Activated naive CD4-positive, alpha-beta T cell treated with anti-CD3 and anti-CD28 coated beads, Interleukin-2, amount 50 U/mL, for 24 hours (primary cell): ENCODE results near the gene PGBD5.
A peak's percentile ranks its signal among the peaks of the same experiment; 100 is the strongest.
"Not testable (repeated sequence)": the region's sequence is repeated elsewhere in the genome, so short reads cannot be mapped to it uniquely, and the experiment has no call there.

ENCODE experiments used
- H3K27ac Mint-ChIP-seq: one replicate; pipeline ENCODE4 v1.8.0; 2021; ENCODE audit warnings: mild to moderate bottlenecking, mixed read lengths
- H3K27me3 Mint-ChIP-seq: one replicate; pipeline ENCODE4 v1.8.0; 2021; ENCODE audit warnings: mixed read lengths
- H3K36me3 Mint-ChIP-seq: one replicate; pipeline ENCODE4 v1.8.0; 2021; ENCODE audit warnings: mixed read lengths
- H3K4me1 Mint-ChIP-seq: one replicate; pipeline ENCODE4 v1.8.0; 2021; ENCODE audit warnings: mixed read lengths
- H3K4me3 Mint-ChIP-seq: one replicate; pipeline ENCODE4 v1.8.0; 2021; ENCODE audit warnings: mild to moderate bottlenecking, mixed read lengths
- H3K9me3 Mint-ChIP-seq: one replicate; pipeline ENCODE4 v1.8.0; 2021; ENCODE audit warnings: mixed read lengths

Gene PGBD5

GRCh38 chr1:230426246-230427093 is at the start of gene PGBD5:
TSS of gene PGBD5 (minus strand) at chr1:230426332. CDS start at chr1:230425928, 404 bp downstream.
- H3K27me3 Mint-ChIP-seq = peaks cover 54% of the 10 kb centered on the region

GRCh38 chr1:230474924-230475323 is 48.8 kb upstream of the PGBD5 start:
- not testable (repeated sequence) for H3K4me1 Mint-ChIP-seq, H3K36me3 Mint-ChIP-seq, H3K4me3 Mint-ChIP-seq, H3K27ac Mint-ChIP-seq
- H3K9me3 Mint-ChIP-seq = peaks cover 12% of the 10 kb centered on the region
- H3K27me3 Mint-ChIP-seq = peaks cover 34% of the 10 kb centered on the region

More at GRCh38 chr1:230426246-230427093, at the start of gene PGBD5:
- peaks cover 7% of the 10 kb centered on the region for H3K9me3 Mint-ChIP-seq
- H3K27ac Mint-ChIP-seq = peak within 1 kb of the TSS; percentile 14
- H3K36me3 Mint-ChIP-seq = peaks cover 2% of the 10 kb centered on the region
- peaks cover 15% of the 10 kb centered on the region for H3K4me1 Mint-ChIP-seq
- peak within 1 kb of the TSS; percentile 72 for H3K4me3 Mint-ChIP-seq

GRCh38 chr1:230470750-230471149 is 44.6 kb upstream of the PGBD5 start:
- peaks cover 14% of the 10 kb centered on the region for H3K9me3 Mint-ChIP-seq
- H3K4me1 Mint-ChIP-seq, H3K27ac Mint-ChIP-seq, H3K36me3 Mint-ChIP-seq, H3K4me3 Mint-ChIP-seq: not testable (repeated sequence)
- H3K27me3 Mint-ChIP-seq = peaks cover 20% of the 10 kb centered on the region

- no peaks in the 10 kb centered on the region for H3K4me1 Mint-ChIP-seq
- H3K27ac Mint-ChIP-seq = peak overlapping the region; percentile 14
Measured at GRCh38 chr1:230469271-230469670, 43.1 kb upstream of the PGBD5 start.

GRCh38 chr1:230465691-230466090 is 39.6 kb upstream of the PGBD5 start:
- Mint-ChIP-seq H3K27ac (no peak overlapping the region), H3K27me3 (peaks cover 5% of the 10 kb centered on the region), H3K4me3 (no peak overlapping the region), H3K9me3 (peaks cover 9% of the 10 kb centered on the region), H3K36me3 (no peaks in the 10 kb centered on the region), H3K4me1 (no peaks in the 10 kb centered on the region)

More at GRCh38 chr1:230469271-230469670, 43.1 kb upstream of the PGBD5 start:
- Mint-ChIP-seq H3K9me3 (peaks cover 14% of the 10 kb centered on the region), H3K4me3 (no peak overlapping the region), H3K27me3 (peaks cover 15% of the 10 kb centered on the region), H3K36me3 (no peaks in the 10 kb centered on the region)

- Mint-ChIP-seq H3K27ac (no peak overlapping the region), H3K4me3 (no peak overlapping the region), H3K27me3 (peaks cover 12% of the 10 kb centered on the region)
Measured at GRCh38 chr1:230464671-230465070, 38.5 kb upstream of the PGBD5 start.

GRCh38 chr1:230463760-230464159 is 37.6 kb upstream of the PGBD5 start:
- Mint-ChIP-seq H3K4me1 (no peaks in the 10 kb centered on the region), H3K36me3 (no peaks in the 10 kb centered on the region), H3K27ac (no peak overlapping the region), H3K9me3 (no peaks in the 10 kb centered on the region), H3K27me3 (peaks cover 12% of the 10 kb centered on the region), H3K4me3 (no peak overlapping the region)

More at GRCh38 chr1:230464671-230465070, 38.5 kb upstream of the PGBD5 start:
- no peaks in the 10 kb centered on the region for H3K36me3 Mint-ChIP-seq
- peaks cover 6% of the 10 kb centered on the region for H3K9me3 Mint-ChIP-seq
- no peaks in the 10 kb centered on the region for H3K4me1 Mint-ChIP-seq

- Mint-ChIP-seq H3K9me3 (no peaks in the 10 kb centered on the region), H3K27ac (no peak overlapping the region), H3K27me3 (peaks cover 12% of the 10 kb centered on the region), H3K4me3 (no peak overlapping the region), H3K4me1 (no peaks in the 10 kb centered on the region), H3K36me3 (no peaks in the 10 kb centered on the region)
Measured at GRCh38 chr1:230463326-230463725, 37.2 kb upstream of the PGBD5 start.

GRCh38 chr1:230459465-230459864 is 33.3 kb upstream of the PGBD5 start:
- Mint-ChIP-seq H3K27ac (no peak overlapping the region), H3K27me3 (peaks cover 15% of the 10 kb centered on the region), H3K4me3 (no peak overlapping the region), H3K9me3 (no peaks in the 10 kb centered on the region), H3K4me1 (no peaks in the 10 kb centered on the region), H3K36me3 (no peaks in the 10 kb centered on the region)

- no peak overlapping the region for H3K27ac Mint-ChIP-seq
- no peak overlapping the region for H3K4me3 Mint-ChIP-seq
- H3K27me3 Mint-ChIP-seq = peaks cover 15% of the 10 kb centered on the region
- H3K4me1 Mint-ChIP-seq = no peaks in the 10 kb centered on the region
- H3K9me3 Mint-ChIP-seq = no peaks in the 10 kb centered on the region
- no peaks in the 10 kb centered on the region for H3K36me3 Mint-ChIP-seq
Measured at GRCh38 chr1:230458509-230458908, 32.4 kb upstream of the PGBD5 start.

GRCh38 chr1:230456478-230456877 is 30.3 kb upstream of the PGBD5 start:
- H3K27me3 Mint-ChIP-seq = peaks cover 12% of the 10 kb centered on the region
- no peaks in the 10 kb centered on the region for H3K4me1 Mint-ChIP-seq
- H3K4me3 Mint-ChIP-seq = no peak overlapping the region
- H3K9me3 Mint-ChIP-seq = no peaks in the 10 kb centered on the region
- no peak overlapping the region for H3K27ac Mint-ChIP-seq
- H3K36me3 Mint-ChIP-seq = no peaks in the 10 kb centered on the region

GRCh38 chr1:230455291-230455690 is 29.2 kb upstream of the PGBD5 start:
- Mint-ChIP-seq H3K4me1 (no peaks in the 10 kb centered on the region), H3K9me3 (no peaks in the 10 kb centered on the region), H3K27me3 (peaks cover 7% of the 10 kb centered on the region), H3K27ac (no peak overlapping the region), H3K4me3 (no peak overlapping the region), H3K36me3 (no peaks in the 10 kb centered on the region)

- no peak overlapping the region for H3K4me3 Mint-ChIP-seq
- peaks cover 4% of the 10 kb centered on the region for H3K27me3 Mint-ChIP-seq
- no peaks in the 10 kb centered on the region for H3K36me3 Mint-ChIP-seq
- no peaks in the 10 kb centered on the region for H3K4me1 Mint-ChIP-seq
- H3K27ac Mint-ChIP-seq = no peak overlapping the region
- no peaks in the 10 kb centered on the region for H3K9me3 Mint-ChIP-seq
Measured at GRCh38 chr1:230453377-230453776, 27.2 kb upstream of the PGBD5 start.

- no peak overlapping the region for H3K27ac Mint-ChIP-seq
- peaks cover 23% of the 10 kb centered on the region for H3K27me3 Mint-ChIP-seq
- no peak overlapping the region for H3K4me3 Mint-ChIP-seq
- H3K36me3 Mint-ChIP-seq = no peaks in the 10 kb centered on the region
- no peaks in the 10 kb centered on the region for H3K4me1 Mint-ChIP-seq
- peaks cover 10% of the 10 kb centered on the region for H3K9me3 Mint-ChIP-seq
Measured at GRCh38 chr1:230441183-230442029, 15.3 kb upstream of the PGBD5 start.

GRCh38 chr1:230435108-230435507 is 9.0 kb upstream of the PGBD5 start:
- Mint-ChIP-seq H3K27ac (no peak overlapping the region), H3K9me3 (no peaks in the 10 kb centered on the region), H3K27me3 (peaks cover 4% of the 10 kb centered on the region), H3K4me1 (no peaks in the 10 kb centered on the region), H3K4me3 (no peak overlapping the region), H3K36me3 (no peaks in the 10 kb centered on the region)

GRCh38 chr1:230431527-230431926 is 5.4 kb upstream of the PGBD5 start:
- Mint-ChIP-seq H3K27me3 (peaks cover 30% of the 10 kb centered on the region), H3K4me1 (peaks cover 7% of the 10 kb centered on the region), H3K4me3 (no peak overlapping the region), H3K27ac (no peak overlapping the region), H3K9me3 (peaks cover 7% of the 10 kb centered on the region), H3K36me3 (peaks cover 2% of the 10 kb centered on the region)
